OCI-M2 (cell line): ENCODE results near the gene PCBD2.
"Not testable (repeated sequence)": the region's sequence is repeated elsewhere in the genome, so short reads cannot be mapped to it uniquely, and the experiment has no call there.

Source experiments
- DNase-seq: peaks from one replicate; lab custom pipeline; 2025; ENCODE audit not compliant: unreplicated experiment; lab: John Stamatoyannopoulos, UW

Gene PCBD2

DNA sequence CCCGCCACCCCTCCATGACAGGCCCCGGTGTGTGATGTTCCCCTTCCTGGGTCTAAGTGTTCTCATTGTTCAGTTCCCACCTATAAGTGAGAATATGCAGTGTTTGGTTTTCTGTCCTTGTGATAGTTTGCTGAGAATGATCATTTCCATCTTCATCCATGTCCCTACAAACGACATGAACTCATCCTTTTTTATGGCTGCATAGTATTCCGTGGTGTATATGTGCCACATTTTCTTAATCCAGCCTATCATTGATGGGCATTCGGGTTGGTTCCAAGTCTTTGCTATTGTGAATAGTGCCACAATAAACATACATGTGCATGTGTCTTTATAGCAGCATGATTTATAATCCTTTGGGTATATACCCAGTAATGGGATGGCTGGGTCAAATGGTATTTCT, 93.1 kb downstream of the PCBD2 start:
- not testable (repeated sequence) for DNase-seq

DNA sequence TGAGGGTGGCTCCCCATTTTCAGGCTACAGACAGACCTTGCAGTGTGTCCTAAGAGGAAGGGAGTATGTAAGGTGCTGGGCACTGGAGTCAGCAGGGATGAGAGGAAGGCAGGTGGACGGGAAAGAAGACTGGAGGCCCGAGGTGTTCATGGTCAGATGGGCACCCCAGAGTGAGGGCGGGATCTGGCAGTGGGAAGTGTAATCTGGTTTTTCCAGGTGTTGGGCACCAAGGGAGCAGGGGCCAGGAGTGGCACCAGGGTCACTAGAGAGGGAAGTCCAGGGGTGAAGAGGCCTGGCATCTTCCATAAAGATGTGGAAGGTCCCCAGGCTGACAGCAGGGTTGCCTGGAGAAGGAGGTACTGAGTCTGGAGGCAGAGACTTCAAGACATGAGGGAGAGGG, 99.4 kb downstream of the PCBD2 start:
- DNase-seq, result no peak

GRCh38 chr5:135005076-135005475, 100.1 kb downstream of the PCBD2 start:
- no peak for DNase-seq

DNA sequence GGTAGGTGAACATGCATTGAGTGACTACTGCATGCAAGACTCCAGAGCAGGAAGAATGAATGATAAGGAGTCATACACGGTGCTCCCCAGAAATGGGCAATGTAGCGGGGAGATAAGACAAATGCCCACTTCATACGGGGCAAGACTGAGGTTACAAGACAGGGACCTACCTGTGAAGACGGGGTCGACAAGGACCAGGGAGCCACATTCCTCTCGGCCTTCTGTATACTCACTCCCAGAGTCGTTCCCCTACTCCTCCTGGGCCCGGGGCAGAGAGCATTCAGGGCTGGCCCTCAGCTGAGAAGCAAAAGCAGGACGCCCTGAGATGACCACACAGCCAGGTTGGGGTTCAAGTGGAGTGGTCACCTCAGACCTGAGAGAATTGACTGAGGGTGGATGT, 102.4 kb downstream of the PCBD2 start:
- no peak for DNase-seq

GRCh38 chr5:135007749-135008363, 102.9 kb downstream of the PCBD2 start:
- DNase-seq, result no peak

DNA sequence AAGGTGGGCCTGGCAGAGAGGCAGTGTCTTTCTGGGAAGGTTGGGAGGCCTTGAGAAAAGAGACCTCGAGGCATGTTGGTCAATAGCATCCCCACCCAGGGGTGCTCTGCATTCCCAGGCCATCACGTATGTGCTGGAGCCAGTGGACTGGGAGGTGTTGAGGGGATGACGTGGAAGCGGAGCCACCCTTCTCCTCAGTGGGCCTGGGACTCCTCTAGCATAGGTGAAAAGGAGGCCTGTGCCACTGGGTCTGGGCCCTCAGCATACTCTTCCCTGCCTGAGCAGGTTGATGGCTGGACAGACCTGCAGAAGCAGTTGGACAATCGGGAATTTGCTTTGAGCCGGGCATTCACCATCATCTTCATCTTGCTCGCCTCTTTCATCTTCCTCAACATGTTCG, 103.6 kb downstream of the PCBD2 start:
- DNase-seq, result no peak

- no peak for DNase-seq
Observed at GRCh38 chr5:135008981-135009735, 104.2 kb downstream of the PCBD2 start.

DNA sequence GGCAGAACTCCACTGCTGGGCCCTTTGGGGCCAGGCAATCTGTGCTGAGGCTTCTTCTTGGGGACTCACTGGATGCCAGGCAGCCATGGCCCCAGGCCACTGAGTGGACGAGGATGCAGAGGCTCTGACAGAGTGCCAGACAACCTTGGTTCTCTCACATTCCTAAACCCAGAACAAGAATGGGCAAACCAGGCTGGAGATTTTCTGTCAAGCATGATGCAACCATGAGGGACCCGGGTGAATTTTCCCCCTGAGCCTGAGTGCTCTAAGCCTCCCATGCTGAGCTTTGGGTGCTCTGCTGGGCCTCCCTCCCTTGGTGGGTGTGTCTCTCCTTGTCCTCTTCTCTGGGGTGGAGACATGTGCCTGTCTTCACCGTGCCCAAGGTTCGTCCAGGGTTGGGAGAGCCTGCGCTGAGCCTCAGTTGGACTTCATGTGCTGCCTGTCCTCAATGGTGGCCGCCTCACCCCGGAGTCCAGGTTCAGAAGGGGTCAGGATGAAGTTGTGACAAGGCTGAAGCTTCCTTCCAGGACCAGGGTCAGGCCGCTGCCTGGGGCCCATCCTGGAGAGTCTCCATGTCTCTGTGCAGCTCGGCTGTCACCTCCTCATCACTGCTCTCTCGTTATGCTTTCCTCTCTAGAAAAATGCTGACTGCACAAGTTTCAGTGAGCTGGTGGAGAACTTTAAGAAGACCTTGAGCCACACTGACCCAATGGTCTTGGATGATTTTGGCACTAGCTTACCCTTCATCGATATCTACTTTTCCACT, 105.0 kb downstream of the PCBD2 start:
- DNase-seq, result no peak

DNA sequence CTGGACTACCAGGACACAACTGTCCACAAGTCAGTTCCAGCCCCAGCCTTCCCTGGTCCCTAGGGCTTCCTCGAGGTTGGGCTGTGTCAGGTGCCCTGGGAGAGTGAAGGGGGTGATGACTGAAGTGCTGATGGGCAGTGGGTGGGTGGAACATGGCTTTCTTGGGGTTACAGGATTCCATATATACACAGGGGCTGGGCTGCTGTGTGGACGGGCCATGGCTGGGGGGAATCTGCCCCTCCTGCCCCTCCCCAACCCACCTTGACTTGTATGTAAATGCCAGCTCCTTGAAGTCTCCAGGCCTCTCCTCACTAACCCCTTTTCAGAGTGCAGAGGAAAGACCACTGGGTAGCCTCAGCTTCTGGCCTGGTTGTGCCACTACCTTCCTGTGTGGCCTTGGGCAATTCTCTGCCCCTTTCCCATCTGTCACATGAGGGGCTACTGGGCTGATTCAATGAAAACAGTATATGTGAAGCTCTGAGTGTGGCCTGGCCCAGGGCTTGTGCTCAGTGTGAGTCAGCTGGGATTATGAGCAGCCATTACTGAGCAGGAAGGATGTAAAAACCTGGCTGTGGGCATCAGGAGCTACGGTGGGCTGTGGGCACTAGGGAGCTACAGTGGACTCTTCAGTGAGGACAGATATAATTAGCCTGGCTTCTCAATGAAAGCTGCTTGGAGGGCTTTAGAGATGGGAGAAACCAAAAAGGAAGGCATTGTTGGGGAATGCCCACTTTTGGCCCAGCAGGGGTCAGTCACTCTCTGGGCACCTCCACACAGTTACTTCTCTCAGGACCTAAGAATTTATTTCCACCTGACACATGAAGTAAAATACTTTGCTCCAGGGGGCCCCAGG, 105.8 kb downstream of the PCBD2 start:
- no peak for DNase-seq

GRCh38 chr5:135011355-135012032, 106.6 kb downstream of the PCBD2 start:
- no peak for DNase-seq

DNA sequence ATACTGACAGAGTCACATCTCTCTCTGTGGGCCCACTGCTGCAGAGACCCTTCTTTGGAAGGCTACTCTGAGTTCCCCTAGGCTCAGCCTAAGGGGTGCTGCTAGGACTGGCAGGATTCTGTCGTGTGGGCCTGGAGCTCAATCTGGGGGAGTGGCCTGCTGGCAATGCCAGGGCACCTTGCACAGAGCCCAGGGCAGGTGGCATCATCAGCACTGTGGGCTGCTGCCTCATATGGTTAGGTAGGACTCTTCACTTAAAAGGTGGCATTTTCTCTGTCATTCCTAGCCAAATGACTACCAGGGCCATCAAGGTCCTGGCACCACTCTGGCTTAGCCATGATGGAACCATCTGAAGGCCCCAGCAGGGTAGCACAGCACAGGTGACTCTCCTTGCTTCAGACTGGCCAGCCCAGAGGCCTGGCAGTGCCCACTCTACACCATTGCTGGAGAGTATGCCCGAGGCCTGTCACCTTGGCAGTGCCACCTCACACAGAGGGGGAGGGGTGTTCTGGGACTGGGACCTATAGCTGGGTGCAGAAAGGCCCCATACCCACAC, 107.2 kb downstream of the PCBD2 start:
- DNase-seq, result no peak
